PC-9 (cell line): Measurements from ENCODE around the gene GDF10.

Experiments used
- EZH2 ChIP-seq: fragments of 200-600 bp; sonication (generic); IDR thresholded peaks from 2 replicates; pipeline ENCODE4 v1.8.0; 2017; ENCODE audit warnings: antibody characterized with exemption, low read depth
- TF ChIP-seq, protein P1 (sequence below): fragments of 200-600 bp; sonication (generic); conservative IDR thresholded peaks from 2 replicates; pipeline ENCODE4 v1.6.1; 2017; ENCODE audit warnings: mixed run types, antibody characterized with exemption, mild to moderate bottlenecking, moderate library complexity

DNA sequence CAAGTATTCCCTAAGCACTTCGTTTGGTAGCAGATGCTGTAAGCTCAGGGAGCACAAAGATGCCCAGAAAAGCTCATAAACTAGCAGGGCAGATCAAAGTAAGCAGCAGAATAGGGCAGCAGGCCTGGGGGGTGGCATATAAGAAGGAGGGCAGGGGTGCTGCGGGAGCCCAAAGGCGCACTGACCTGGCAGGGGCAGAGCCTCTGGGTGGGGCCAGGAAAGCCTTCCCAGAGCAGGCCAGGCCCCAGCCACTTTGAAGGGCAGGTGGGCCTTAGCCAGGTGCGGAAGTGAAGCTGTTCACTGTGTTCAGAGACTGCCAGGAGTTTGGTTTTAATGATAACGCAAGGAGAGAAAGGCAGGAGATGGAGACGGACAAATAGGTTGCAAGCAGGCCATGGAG is 3.9 kb downstream of the GDF10 start:
- TF ChIP-seq, protein P1, sequence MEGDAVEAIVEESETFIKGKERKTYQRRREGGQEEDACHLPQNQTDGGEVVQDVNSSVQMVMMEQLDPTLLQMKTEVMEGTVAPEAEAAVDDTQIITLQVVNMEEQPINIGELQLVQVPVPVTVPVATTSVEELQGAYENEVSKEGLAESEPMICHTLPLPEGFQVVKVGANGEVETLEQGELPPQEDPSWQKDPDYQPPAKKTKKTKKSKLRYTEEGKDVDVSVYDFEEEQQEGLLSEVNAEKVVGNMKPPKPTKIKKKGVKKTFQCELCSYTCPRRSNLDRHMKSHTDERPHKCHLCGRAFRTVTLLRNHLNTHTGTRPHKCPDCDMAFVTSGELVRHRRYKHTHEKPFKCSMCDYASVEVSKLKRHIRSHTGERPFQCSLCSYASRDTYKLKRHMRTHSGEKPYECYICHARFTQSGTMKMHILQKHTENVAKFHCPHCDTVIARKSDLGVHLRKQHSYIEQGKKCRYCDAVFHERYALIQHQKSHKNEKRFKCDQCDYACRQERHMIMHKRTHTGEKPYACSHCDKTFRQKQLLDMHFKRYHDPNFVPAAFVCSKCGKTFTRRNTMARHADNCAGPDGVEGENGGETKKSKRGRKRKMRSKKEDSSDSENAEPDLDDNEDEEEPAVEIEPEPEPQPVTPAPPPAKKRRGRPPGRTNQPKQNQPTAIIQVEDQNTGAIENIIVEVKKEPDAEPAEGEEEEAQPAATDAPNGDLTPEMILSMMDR: no peak
- TF ChIP-seq EZH2: no peak
